ENCODE results near the gene CLPX. TPM values are rescaled to one million over a fixed set of nuclear protein-coding genes. Genes with fewer than 3 reads are reported as not detected.

Gene CLPX
- total RNA-seq, 1 donor from 2014 or later, result 72.6 TPM

DNA sequence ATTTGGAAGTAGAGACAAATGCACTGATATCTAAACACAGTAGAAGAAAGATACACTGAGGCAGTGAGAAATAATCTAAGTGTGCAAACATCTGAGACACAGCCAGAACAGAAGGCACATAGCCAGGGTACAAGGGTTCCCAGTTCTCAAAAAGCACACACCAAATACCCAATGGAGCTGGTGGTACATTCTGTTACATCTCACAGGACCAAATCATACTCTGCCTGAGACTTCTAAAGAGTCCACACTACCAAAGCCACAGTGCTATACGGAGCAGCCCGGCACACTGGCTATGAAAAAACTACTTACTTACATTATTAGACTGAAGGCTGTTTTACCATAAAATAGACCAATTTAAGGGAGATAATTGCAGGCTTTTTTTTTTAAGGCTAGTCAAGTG lies 19.3 kb downstream of the CLPX start:
- Mint-ChIP-seq H3K4me1 (no peaks in the 10 kb centered on the region), H3K27me3 (ENCODE audit: insufficient read depth, low read depth) (no peaks in the 10 kb centered on the region), H3K27ac (no peak overlapping the region), H3K4me3 (no peak overlapping the region), H3K36me3 (peaks cover 4% of the 10 kb centered on the region), H3K9me3 (no peaks in the 10 kb centered on the region)
- TF ChIP-seq EZH2phosphoT487 (IDR thresholded peaks at IDR 0.05) (no peak), EZH2 (IDR thresholded peaks at IDR 0.05) (no peak)
- TF ChIP-seq, protein P1, sequence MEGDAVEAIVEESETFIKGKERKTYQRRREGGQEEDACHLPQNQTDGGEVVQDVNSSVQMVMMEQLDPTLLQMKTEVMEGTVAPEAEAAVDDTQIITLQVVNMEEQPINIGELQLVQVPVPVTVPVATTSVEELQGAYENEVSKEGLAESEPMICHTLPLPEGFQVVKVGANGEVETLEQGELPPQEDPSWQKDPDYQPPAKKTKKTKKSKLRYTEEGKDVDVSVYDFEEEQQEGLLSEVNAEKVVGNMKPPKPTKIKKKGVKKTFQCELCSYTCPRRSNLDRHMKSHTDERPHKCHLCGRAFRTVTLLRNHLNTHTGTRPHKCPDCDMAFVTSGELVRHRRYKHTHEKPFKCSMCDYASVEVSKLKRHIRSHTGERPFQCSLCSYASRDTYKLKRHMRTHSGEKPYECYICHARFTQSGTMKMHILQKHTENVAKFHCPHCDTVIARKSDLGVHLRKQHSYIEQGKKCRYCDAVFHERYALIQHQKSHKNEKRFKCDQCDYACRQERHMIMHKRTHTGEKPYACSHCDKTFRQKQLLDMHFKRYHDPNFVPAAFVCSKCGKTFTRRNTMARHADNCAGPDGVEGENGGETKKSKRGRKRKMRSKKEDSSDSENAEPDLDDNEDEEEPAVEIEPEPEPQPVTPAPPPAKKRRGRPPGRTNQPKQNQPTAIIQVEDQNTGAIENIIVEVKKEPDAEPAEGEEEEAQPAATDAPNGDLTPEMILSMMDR (IDR thresholded peaks at IDR 0.05), result no peak
- Histone ChIP-seq H3K4me2 (no peak overlapping the region), H3K27ac (no peak overlapping the region), H3K4me1 (no peaks in the 10 kb centered on the region), H4K20me1 (ENCODE audit: low read depth) (peaks cover 3% of the 10 kb centered on the region), H3K36me3 (peaks cover 12% of the 10 kb centered on the region), H3K9me3 (ENCODE audit: low read depth) (no peaks in the 10 kb centered on the region), H2AFZ (replicated peaks) (no peak overlapping the region), H3K4me3 (no peak overlapping the region), H3K79me2 (ENCODE audit: low read depth) (no peaks in the 10 kb centered on the region), H3K9ac (no peak overlapping the region), H3K27me3 (no peaks in the 10 kb centered on the region), H3F3A (ENCODE audit: low read depth) (peaks cover 20% of the 10 kb centered on the region)
- DNase-seq (ENCODE audit: low spot score), result no peak

GRCh38 chr15:65164139-65164538 lies 21.0 kb downstream of the CLPX start:
- no peaks in the 10 kb centered on the region for H3K27me3 Mint-ChIP-seq (ENCODE audit: insufficient read depth, low read depth)
- H3K27me3 ChIP-seq, result no peaks in the 10 kb centered on the region
- TF ChIP-seq, protein P1 (IDR thresholded peaks at IDR 0.05), result no peak
- TF ChIP-seq EZH2phosphoT487 (IDR thresholded peaks at IDR 0.05) (no peak), EZH2 (IDR thresholded peaks at IDR 0.05) (no peak)
- no peak overlapping the region for H2AFZ ChIP-seq (replicated peaks)
- H3K27ac Mint-ChIP-seq, result no peak overlapping the region
- no peak overlapping the region for H3K9ac ChIP-seq
- H3K4me3 Mint-ChIP-seq, result no peak overlapping the region
- H3K4me1 Mint-ChIP-seq, result no peaks in the 10 kb centered on the region
- no peaks in the 10 kb centered on the region for H3K9me3 ChIP-seq (ENCODE audit: low read depth)
- H3K36me3 Mint-ChIP-seq, result peaks cover 2% of the 10 kb centered on the region
- no peaks in the 10 kb centered on the region for H3K79me2 ChIP-seq (ENCODE audit: low read depth)
- no peak overlapping the region for H3K27ac ChIP-seq
- H3K4me3 ChIP-seq, result no peak overlapping the region
- no peaks in the 10 kb centered on the region for H3K4me1 ChIP-seq
- H3K4me2 ChIP-seq, result no peak overlapping the region
- H3K36me3 ChIP-seq, result peaks cover 13% of the 10 kb centered on the region
- peaks cover 3% of the 10 kb centered on the region for H4K20me1 ChIP-seq (ENCODE audit: low read depth)
- DNase-seq (ENCODE audit: low spot score), result no peak
- H3F3A ChIP-seq (ENCODE audit: low read depth), result peaks cover 20% of the 10 kb centered on the region
- H3K9me3 Mint-ChIP-seq, result no peaks in the 10 kb centered on the region

GRCh38 chr15:65163041-65163440 lies 22.1 kb downstream of the CLPX start:
- Histone ChIP-seq H3K27ac (no peak overlapping the region), H2AFZ (replicated peaks) (no peak overlapping the region)

More at GRCh38 chr15:65163041-65163440, 22.1 kb downstream of the CLPX start:
- Mint-ChIP-seq H3K4me1 (no peaks in the 10 kb centered on the region), H3K4me3 (no peak overlapping the region), H3K27me3 (ENCODE audit: insufficient read depth, low read depth) (no peaks in the 10 kb centered on the region), H3K27ac (no peak overlapping the region), H3K36me3 (peaks cover 2% of the 10 kb centered on the region), H3K9me3 (no peaks in the 10 kb centered on the region)
- Histone ChIP-seq H3K4me3 (no peak overlapping the region), H3K36me3 (peaks cover 16% of the 10 kb centered on the region), H3K9me3 (ENCODE audit: low read depth) (no peaks in the 10 kb centered on the region), H3F3A (ENCODE audit: low read depth) (peaks cover 20% of the 10 kb centered on the region), H3K4me1 (no peaks in the 10 kb centered on the region), H3K4me2 (no peak overlapping the region), H3K79me2 (ENCODE audit: low read depth) (no peaks in the 10 kb centered on the region), H3K9ac (no peak overlapping the region), H4K20me1 (ENCODE audit: low read depth) (peaks cover 3% of the 10 kb centered on the region), H3K27me3 (no peaks in the 10 kb centered on the region)
- TF ChIP-seq EZH2phosphoT487 (IDR thresholded peaks at IDR 0.05) (no peak), EZH2 (IDR thresholded peaks at IDR 0.05) (no peak)
- TF ChIP-seq, protein P1 (IDR thresholded peaks at IDR 0.05), result no peak
- DNase-seq (ENCODE audit: low spot score), result no peak
